ENCODE results near the gene PRKAG1.

PRKAG1 gene

GRCh38 chr12:48956279-48957140 lies 62.1 kb downstream of the PRKAG1 start:
- TF ChIP-seq POLR2A (IDR thresholded peaks at IDR 0.05; ENCODE audit: low read depth, low read length): no peak
- DNase-seq (ENCODE audit: insufficient read length, low spot score) (peak; percentile 86), FAIRE-seq (peak; percentile 94)

- FAIRE-seq: no peak
- DNase-seq (ENCODE audit: insufficient read length, low spot score): no peak
- no peak for TF ChIP-seq POLR2A (IDR thresholded peaks at IDR 0.05; ENCODE audit: low read depth, low read length)
Observed at GRCh38 chr12:48954841-48955501, 63.6 kb downstream of the PRKAG1 start.

DNA sequence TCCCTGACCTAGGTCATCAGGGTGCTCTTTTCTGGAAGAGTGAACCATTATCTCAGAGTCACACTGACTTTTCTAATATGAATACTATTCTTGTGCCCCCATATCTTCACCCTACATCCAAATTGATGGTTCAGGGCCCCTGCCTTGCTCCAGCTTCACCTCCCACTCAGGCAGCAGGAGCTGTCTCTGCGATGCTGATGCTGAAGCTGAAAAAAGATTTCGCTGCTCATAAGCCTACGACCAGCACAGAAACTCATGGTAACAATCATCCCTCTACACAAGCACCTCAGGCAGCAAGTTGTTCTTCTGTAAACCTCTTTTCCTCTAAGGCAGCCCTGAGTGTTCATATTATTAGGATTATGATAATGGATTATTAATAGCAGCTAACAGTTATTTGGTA lies 64.5 kb downstream of the PRKAG1 start:
- no peak for TF ChIP-seq POLR2A (IDR thresholded peaks at IDR 0.05; ENCODE audit: low read depth, low read length)
- no peak for FAIRE-seq
- DNase-seq (ENCODE audit: insufficient read length, low spot score): no peak

DNA sequence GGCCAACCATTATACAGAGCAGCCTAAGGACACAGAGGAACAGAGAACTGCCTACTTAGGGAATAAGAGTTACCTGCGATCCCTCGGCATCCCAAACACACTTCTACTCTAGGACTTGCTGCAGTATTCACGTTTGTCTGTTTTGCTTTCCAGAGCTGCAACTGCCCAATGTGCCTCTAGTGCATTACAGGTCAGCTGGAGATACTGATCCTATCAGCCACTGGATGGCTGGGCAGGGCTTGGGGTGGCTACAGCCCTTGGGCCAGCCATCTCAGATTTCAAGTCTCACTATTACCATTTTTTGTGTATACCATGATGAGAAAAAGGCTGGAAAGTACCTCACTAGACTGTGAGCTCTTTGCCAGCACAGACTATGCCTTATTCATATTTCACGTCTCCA lies 65.9 kb downstream of the PRKAG1 start:
- DNase-seq (ENCODE audit: insufficient read length, low spot score): no peak
- no peak for FAIRE-seq
- no peak for TF ChIP-seq POLR2A (IDR thresholded peaks at IDR 0.05; ENCODE audit: low read depth, low read length)
